OCI-LY7 (cell line): ENCODE measurements around the gene PHACTR3. TPM values are rescaled to one million over a fixed set of nuclear protein-coding genes. Genes with fewer than 3 reads are reported as not detected.

ENCODE experiments used
- BruUV-seq: library from RNA; stranded (reverse); fragments of 400-500 nt; replicated peaks from 2 replicates; lab custom pipeline; 2021; lab: Mats Ljungman, UMichigan
- CTCF ChIA-PET: fragments of 300-600 bp; sonication (Branson Sonifier 250); formaldehyde crosslinking; loops from one replicate; lab custom pipeline; 2022; ENCODE audit warnings: antibody characterized with exemption; ENCODE audit not compliant: unreplicated experiment; lab: Charles Lee
- POLR2A ChIA-PET: fragments of 300-600 bp; sonication (Branson Sonifier 250); formaldehyde crosslinking; loops from one replicate; lab custom pipeline; 2022; ENCODE audit warnings: antibody characterized with exemption; lab: Charles Lee
- DNase-seq: peaks from one replicate; pipeline ENCODE4 v3.0.0-alpha.2; 2015; ENCODE audit warnings: low spot score
- H2AFZ ChIP-seq: fragments of 200-600 bp; sonication (generic), shearing (Covaris generic); 2 replicates; pipeline ENCODE4 v1.6.1; 2014; ENCODE audit warnings: mild to moderate bottlenecking, antibody characterized with exemption, low read length, moderate library complexity
- H3K27ac ChIP-seq: fragments of 200-600 bp; sonication (generic); 2 replicates; pipeline ENCODE4 v1.5.1; 2014; ENCODE audit warnings: mixed run types, low read depth, mild to moderate bottlenecking, moderate library complexity, low read length, inconsistent platforms; ENCODE audit not compliant: poor library complexity, severe bottlenecking
- H3K36me3 ChIP-seq: fragments of 200-600 bp; sonication (generic); 2 replicates; pipeline ENCODE4 v1.6.1; 2014; ENCODE audit warnings: mild to moderate bottlenecking, antibody characterized with exemption, low read length, moderate library complexity, mixed read lengths; ENCODE audit not compliant: insufficient read depth
- H3K4me1 ChIP-seq: fragments of 200-600 bp; sonication (generic); 2 replicates; pipeline ENCODE4 v1.5.1; 2014; ENCODE audit warnings: mild to moderate bottlenecking, low read length; ENCODE audit not compliant: insufficient read depth, poor library complexity, severe bottlenecking
- H3K4me2 ChIP-seq: fragments of 200-600 bp; sonication (generic); 2 replicates; pipeline ENCODE4 v1.6.1; 2014; ENCODE audit warnings: mild to moderate bottlenecking, low read length
- H3K4me3 ChIP-seq: fragments of 200-600 bp; sonication (generic); 2 replicates; pipeline ENCODE4 v1.5.1; 2014; ENCODE audit warnings: mild to moderate bottlenecking, low read depth, low read length; ENCODE audit not compliant: poor library complexity, severe bottlenecking
- H3K79me2 ChIP-seq: fragments of 200-600 bp; sonication (generic); 2 replicates; pipeline ENCODE4 v1.6.1; 2016; ENCODE audit warnings: low read depth, mild to moderate bottlenecking, low read length, moderate library complexity, mixed read lengths; ENCODE audit not compliant: insufficient read depth
- H3K9me2 ChIP-seq: fragments of 200-600 bp; sonication (generic); 2 replicates; pipeline ENCODE4 v1.6.1; 2016; ENCODE audit warnings: mild to moderate bottlenecking, low read length, mixed read lengths; ENCODE audit not compliant: insufficient read depth
- H3K9me3 ChIP-seq: fragments of 200-600 bp; sonication (generic); 2 replicates; pipeline ENCODE4 v1.6.1; 2014; ENCODE audit warnings: mild to moderate bottlenecking, mixed run types, low read length, mixed read lengths
- H4K20me1 ChIP-seq: fragments of 200-600 bp; sonication (generic); 2 replicates; pipeline ENCODE4 v1.6.1; 2014; ENCODE audit warnings: mild to moderate bottlenecking, antibody characterized with exemption, low read length, moderate library complexity, mixed read lengths; ENCODE audit not compliant: insufficient read depth
- CTCF ChIP-seq: fragments of 200-600 bp; sonication (generic); conservative IDR thresholded peaks from 2 replicates; pipeline ENCODE4 v1.5.1; 2014; ENCODE audit warnings: mild to moderate bottlenecking, antibody characterized with exemption, low read length, moderate library complexity, mixed read lengths
- EZH2phosphoT487 ChIP-seq: fragments of 200-600 bp; sonication (generic); IDR thresholded peaks from 2 replicates; pipeline ENCODE4 v1.6.1; 2018; ENCODE audit warnings: low read depth, borderline replicate concordance, mild to moderate bottlenecking, mixed run types, antibody characterized with exemption, low read length, moderate library complexity, mixed read lengths
- intact Hi-C: fragments of 100-400 bp; cut with micrococcal nuclease; formaldehyde crosslinking; loops from one replicate; pipeline ENCODE4 v1.10.0; 2022; ENCODE audit not compliant: unreplicated experiment
- total RNA-seq, 2 experiments: library from RNA; depleted of rRNA in 1 of 2; stranded (reverse); fragments of >200 nt in 1 of 2; shearing (Covaris generic) in 1 of 2; gene quantifications; 2 replicates each; pipeline ENCODE4 v1.2.3, GENCODE V29; 2014 to 2022

Gene PHACTR3
- total RNA-seq, 2 experiments from 2014 or later = 0.32 TPM; not detected in 1

GRCh38 chr20:59789686-59790085, 185.3 kb downstream of the PHACTR3 start:
- Histone ChIP-seq H4K20me1 (no peaks in the 10 kb centered on the region), H3K4me3 (no peak overlapping the region), H3K27ac (no peak overlapping the region), H2AFZ (no peak overlapping the region), H3K79me2 (no peaks in the 10 kb centered on the region), H3K9me3 (0 out of 2 replicates have a peak, but pooled peaks cover 7% of the 10 kb centered on the region), H3K4me2 (no peak overlapping the region), H3K36me3 (no peaks in the 10 kb centered on the region), H3K9me2 (no peaks in the 10 kb centered on the region), H3K4me1 (no peaks in the 10 kb centered on the region)
- POLR2A ChIA-PET = no interaction called here
- no peak for DNase-seq
- CTCF ChIA-PET = no interaction called here
- intact Hi-C loops = no loop called here
- BruUV-seq = no TSS peak
- TF ChIP-seq CTCF (no peak), EZH2phosphoT487 (no peak)

- H3K4me1 ChIP-seq = no peaks in the 10 kb centered on the region
- no peak overlapping the region for H2AFZ ChIP-seq
- H3K9me2 ChIP-seq = no peaks in the 10 kb centered on the region
- no TSS peak for BruUV-seq
- intact Hi-C loops = no loop called here
- H3K4me3 ChIP-seq = no peak overlapping the region
- no peaks in the 10 kb centered on the region for H3K36me3 ChIP-seq
- TF ChIP-seq CTCF = no peak
- no peak for TF ChIP-seq EZH2phosphoT487
- H3K27ac ChIP-seq = no peak overlapping the region
- CTCF ChIA-PET = no interaction called here
- H3K9me3 ChIP-seq = 0 out of 2 replicates have a peak, but pooled peaks cover 7% of the 10 kb centered on the region
- H4K20me1 ChIP-seq = no peaks in the 10 kb centered on the region
- no peaks in the 10 kb centered on the region for H3K79me2 ChIP-seq
- POLR2A ChIA-PET = no interaction called here
- H3K4me2 ChIP-seq = no peak overlapping the region
- no peak for DNase-seq
Measured at GRCh38 chr20:59790346-59790745, 186.0 kb downstream of the PHACTR3 start.

- Histone ChIP-seq H3K36me3 (no peaks in the 10 kb centered on the region), H2AFZ (no peak overlapping the region), H3K4me2 (no peak overlapping the region), H3K4me1 (no peaks in the 10 kb centered on the region), H3K9me2 (no peaks in the 10 kb centered on the region), H3K79me2 (no peaks in the 10 kb centered on the region), H3K9me3 (peaks cover 15% of the 10 kb centered on the region; the same call in 1 of the 2 replicates), H4K20me1 (no peaks in the 10 kb centered on the region), H3K27ac (no peak overlapping the region), H3K4me3 (no peak overlapping the region)
- POLR2A ChIA-PET = interaction anchor here (0.8 kb wide), 1 partner anchor 896 kb away, joined by 3 read pairs; no protein-coding TSS in a partner anchor
- TF ChIP-seq EZH2phosphoT487 (no peak), CTCF (no peak)
- CTCF ChIA-PET = no interaction called here
- DNase-seq = no peak
- intact Hi-C loops = no loop called here
- no TSS peak for BruUV-seq
Measured at GRCh38 chr20:59792300-59792699, 188.0 kb downstream of the PHACTR3 start.
